ENCODE data around the gene GUCY1A2.
"Not testable (repeated sequence)": the region's sequence is repeated elsewhere in the genome, so short reads cannot be mapped to it uniquely, and the experiment has no call there.

Gene GUCY1A2

GRCh38 chr11:106937111-106937510, 81.2 kb downstream of the GUCY1A2 start:
- DNase-seq: no peak

- no peak for DNase-seq
Observed at GRCh38 chr11:106925245-106925644, 93.0 kb downstream of the GUCY1A2 start.

DNA sequence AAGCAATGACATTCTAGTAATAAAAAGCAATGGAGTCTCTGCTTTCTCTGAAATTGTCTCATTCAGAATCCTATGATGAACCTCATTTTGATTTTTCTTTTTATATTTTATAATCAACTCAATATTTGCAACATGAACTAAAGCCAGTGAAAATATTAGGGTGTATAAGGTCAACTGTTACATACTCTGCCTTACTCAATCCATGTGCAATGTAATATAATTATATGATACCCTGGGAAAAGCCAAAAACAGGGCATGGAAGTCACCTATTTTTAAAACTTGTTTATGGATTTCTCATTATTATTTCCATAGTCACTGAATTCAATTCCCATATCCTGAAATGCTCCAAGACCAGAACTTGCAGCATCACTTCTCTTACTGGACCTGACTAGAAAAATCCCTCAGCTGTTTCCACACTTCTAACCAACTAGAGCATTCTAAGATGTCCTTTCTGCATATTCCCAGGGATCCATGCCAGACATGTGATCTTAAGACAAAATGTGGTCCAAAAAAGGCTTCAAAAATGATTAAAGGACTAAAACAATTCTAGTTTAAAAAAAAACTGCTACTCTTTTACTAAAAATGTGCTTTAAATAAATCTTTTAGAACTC, 97.3 kb downstream of the GUCY1A2 start:
- no peak for DNase-seq

DNA sequence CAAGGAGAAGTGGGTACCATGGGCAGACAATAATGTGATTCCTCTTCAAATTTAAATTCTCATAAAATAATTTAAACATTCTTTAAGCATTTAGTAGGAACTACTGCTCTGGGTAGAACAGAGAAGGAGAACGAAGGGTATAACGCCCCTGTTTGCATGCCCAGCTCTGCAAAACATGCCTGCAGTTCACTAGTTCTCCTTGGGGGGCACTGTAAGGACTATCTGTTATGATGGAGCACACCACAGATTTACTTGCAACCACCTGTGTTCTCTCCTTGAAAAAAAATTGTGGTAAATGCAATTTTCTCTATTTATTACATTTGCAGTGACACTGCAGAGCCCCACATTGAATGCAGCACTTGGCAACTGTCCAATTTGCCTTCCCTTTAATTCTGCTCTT, 100.3 kb downstream of the GUCY1A2 start:
- DNase-seq: no peak

DNA sequence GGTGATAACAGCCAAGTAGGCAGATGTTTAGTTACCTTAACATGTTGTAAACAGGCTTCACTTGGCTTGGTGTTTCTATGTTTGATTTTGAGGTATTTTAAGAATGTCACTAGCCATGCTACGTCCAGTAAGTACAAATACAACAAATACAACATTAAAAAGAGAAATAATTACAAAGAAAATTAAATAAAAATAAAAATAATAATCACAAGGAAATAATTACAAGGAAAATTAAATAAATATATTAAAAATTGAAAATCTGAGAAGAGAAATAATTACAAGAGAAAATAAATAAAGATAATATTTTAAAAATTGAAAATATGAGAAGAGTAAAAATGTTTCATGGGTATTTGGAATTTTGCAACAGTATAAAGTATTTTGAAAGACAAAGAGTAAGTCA, 103.9 kb downstream of the GUCY1A2 start:
- DNase-seq: no peak

DNA sequence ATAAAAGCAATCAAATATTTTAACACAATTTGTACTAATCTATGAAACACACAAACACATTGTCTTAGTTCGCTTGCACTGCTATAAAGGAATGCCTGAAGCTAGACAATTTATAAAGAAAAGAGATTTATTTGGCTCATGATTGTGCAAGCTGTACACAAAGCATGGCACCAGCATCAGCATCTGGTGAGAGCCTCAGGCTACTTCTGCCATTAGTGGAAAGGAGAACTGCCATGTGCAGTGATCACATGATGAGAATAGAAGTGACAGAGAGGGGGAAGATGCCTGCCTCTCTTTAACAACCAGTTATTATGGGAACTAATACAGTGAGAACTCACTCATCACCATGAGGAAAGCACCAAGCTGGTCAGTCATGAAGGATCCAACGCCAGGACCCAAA, 105.1 kb downstream of the GUCY1A2 start:
- no peak for DNase-seq

- DNase-seq: no peak
Observed at GRCh38 chr11:106904826-106905225, 113.5 kb downstream of the GUCY1A2 start.

DNA sequence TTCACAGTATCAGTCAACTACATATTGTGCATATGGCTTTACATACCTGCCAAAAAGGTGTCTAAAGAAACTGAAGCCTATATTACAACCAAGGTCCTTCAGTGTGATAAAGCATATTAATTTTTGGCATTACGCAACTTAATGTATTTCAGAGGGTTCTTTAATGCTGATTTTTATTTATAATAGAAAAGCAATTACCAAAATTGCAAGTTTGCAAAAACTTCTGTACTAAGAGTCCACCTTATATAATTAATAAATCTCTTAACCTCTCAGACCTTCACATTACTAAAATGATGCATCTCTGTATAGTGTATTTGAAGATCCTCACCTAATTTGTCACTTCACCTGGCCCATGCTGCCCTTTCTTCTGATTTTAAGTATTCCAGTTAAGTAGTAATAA, 128.6 kb downstream of the GUCY1A2 start:
- DNase-seq: no peak

DNA sequence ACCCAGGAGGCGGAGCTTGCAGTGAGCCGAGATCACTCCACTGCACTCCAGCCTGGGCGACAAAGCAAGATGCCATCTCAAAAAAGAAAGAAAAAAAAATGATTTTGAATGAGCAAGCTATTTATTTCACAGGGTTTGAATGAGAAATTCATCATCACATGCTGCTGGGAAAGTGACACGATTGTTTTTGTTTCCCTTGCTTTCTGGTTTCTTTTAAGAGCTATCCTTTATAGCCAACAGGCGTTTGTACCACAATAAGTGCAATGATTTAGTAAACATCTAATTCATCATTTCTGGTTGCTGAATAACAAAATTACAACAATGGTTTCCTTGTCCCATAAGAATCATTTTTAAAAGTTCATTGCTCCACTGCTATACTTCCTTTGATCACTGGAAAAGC, 129.9 kb downstream of the GUCY1A2 start:
- DNase-seq: no peak

GRCh38 chr11:106883693-106884092, 134.6 kb downstream of the GUCY1A2 start:
- DNase-seq: not testable (repeated sequence)

DNA sequence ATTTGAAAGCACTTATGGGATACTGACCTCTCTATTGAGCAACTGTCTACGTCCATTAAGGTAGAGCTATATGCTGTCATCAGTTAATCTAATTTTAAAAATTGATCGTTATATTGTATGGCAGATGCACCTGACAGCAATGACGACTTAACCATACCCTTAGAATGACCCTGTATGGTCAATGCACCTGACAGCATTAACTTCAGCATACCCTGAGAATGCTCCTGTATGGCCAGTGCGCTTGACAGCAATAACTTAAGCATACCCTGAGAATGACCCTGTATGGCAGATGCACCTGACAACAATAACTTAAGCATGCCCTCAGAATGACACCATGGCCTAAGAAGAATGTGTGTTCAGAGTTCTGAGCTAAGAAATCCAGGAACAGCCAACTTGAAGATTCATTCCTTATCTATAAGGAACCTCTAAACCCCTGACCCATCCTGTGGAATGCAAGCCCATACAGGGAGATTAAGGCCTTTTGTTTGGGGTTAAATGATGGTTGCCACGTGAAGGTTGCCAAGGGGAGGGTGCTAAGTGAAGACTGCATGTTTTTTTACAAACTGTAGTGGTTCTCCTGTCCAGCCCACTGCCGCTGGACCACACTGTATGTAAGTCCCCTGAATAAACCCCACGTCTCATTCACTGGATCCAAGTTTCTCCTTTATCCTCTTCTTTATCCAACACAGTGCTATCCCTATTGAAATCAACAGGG, 138.3 kb downstream of the GUCY1A2 start:
- DNase-seq: no peak

GRCh38 chr11:106879029-106879428, 139.2 kb downstream of the GUCY1A2 start:
- DNase-seq: no peak

GRCh38 chr11:106875013-106875412, 143.3 kb downstream of the GUCY1A2 start:
- no peak for DNase-seq

GRCh38 chr11:106872246-106872645, 146.0 kb downstream of the GUCY1A2 start:
- no peak for DNase-seq

DNA sequence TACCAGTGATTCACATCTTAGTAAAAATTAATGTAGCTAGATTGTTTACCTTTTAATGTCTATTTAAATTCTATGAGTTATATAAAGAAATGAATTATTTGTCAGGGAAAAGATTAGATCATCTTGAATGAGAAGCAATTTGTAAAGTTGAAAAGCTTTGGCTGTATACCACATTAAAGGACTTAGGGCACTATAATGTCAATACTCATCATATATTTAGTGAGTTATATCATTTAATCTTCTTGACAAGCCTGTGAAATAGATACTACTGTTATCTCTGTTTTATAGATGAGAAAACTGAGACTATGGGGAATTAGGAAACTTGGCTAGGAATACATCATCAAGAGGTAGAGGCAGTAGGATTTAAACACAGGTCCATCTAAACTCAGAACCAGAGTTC, 160.1 kb downstream of the GUCY1A2 start:
- DNase-seq: no peak

DNA sequence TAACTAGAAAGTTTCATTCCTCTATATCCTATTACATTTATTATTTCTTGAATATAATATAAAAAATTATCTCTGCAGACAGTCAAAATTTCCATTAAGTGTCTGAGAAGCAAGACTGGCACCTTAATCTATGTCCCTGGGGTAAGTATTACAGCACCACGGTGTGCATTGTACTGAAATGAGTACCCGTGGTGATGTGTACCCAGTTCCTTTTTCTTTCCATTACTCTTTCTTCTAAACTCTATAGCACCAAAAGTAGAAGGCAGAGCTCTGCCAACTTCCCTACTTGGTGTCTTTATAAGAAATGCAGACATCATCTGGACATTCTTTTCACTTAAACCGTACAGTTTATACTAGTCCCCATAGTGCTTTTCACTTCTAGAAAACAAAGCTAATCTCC, 161.7 kb downstream of the GUCY1A2 start:
- DNase-seq: no peak

DNA sequence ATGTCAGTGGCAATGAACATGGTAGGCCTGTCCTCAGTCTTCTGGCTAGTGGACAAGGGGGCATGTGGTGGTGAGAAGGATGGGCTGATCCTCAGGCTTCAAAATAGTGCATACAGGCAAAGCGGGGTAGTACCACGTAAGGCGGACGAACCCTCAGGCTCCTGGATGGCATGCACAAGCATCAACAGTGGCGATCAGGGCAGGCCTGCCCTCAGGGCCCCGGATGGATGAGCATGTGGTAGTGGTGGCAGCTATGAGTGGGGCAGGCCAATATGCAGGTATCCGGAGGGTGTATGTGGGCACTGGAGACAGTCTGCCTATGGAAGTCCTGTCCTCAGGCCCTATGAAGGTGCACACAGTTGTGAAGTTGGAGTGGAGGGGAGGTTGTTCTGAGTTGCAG, 163.8 kb downstream of the GUCY1A2 start:
- DNase-seq: no peak

DNA sequence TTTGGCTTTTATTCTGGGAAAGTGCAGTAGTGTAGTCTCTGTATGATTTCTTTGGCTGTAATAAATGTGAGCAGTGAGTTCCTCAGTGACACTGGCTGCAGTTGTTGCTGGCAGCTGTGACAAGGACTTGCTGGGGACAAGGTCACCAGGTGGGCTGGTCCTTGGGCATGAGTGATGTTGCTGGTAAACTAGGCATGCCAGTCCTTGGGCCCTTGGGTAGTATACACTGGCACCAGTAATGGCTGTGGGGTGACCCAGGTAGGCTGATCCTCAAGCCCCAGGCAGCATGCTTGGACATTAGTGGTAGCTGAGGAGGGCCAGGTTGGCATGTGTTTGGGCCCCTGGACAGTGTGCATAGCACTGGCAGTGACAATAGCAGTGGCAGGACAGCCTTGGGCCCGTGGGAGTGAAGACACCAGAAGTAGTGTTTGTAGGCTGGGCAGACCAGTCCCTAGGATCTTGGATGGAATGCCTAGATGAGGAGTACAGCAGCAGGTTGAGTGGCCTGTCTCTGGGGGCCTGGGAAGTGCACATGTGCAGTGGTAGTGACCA, 164.3 kb downstream of the GUCY1A2 start:
- no peak for DNase-seq

DNA sequence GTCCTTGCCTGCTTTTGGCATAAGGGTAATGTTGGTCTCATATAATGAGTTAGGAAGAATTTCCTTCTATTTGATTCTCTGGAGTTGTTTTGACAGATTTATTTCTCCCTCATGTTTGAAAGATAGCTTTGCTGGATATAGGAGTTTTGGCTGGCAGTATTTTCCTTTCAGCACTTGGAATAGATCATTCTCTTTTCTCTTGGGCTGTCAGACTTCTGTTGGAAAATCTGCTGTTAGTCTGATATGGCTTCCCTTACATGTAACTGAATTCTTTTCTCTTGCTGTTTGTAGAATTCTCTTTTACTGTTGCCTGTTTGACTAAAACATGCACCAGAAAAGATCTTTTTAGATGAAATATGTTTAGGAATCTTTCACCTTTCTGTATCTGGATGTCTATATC, 165.5 kb downstream of the GUCY1A2 start:
- DNase-seq: no peak

DNA sequence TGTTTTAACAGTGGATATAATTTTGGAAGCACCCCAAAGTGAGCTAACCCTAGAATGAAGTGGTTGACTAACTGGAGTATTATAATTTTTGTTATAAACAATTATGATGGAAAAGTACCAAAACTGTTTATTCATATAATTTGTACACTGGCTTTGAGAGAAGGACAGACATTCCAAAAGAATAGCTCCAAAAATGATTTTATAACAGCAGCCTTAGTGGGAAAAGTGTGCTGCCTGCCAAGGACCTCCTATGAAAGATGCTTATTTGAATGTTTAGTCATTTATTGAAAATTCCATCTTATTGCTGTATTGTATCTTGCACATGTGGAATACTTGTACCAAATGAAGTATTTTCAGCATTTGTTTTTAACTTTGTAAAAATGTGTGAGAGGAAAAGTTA, 169.8 kb downstream of the GUCY1A2 start:
- no peak for DNase-seq

GRCh38 chr11:106842134-106842533, 176.1 kb downstream of the GUCY1A2 start:
- DNase-seq: no peak

GRCh38 chr11:106840947-106841346, 177.3 kb downstream of the GUCY1A2 start:
- no peak for DNase-seq

DNA sequence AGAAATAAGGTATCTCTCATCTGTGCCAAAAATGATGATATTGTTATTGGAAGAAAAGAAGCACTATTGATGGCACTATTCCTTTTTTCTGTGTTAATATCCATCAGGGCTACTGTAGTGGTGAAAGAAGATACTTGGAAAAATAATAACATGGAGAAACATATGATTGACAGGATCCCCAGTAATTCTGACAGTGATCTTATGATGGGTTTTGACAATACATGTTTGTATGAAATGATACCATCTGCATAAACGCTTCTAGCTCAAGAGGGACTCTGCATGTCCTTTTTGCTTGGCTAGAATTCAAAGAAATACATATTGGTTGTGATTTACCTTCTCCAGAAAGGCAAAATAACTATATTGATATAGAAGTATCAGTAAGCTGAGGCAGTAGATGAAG, 178.1 kb downstream of the GUCY1A2 start:
- no peak for DNase-seq

GRCh38 chr11:106834567-106834966, 183.7 kb downstream of the GUCY1A2 start:
- no peak for DNase-seq

- DNase-seq: no peak
Observed at GRCh38 chr11:106828976-106829375, 189.3 kb downstream of the GUCY1A2 start.

All from NCI-H524 treated with DMSO at 0.1 percent for 48 hours (cell line).